ENCODE measurements around the gene YARS1.

YARS1 gene

GRCh38 chr1:32758795-32759430 is 58.2 kb downstream of the YARS1 start:
- in situ Hi-C loops (cut with MboI; ENCODE audit: low sequenced_read_pairs) = loop anchor here (5.0 kb wide), 1 partner anchor 52 kb away; no protein-coding TSS in a partner anchor
- no peak for DNase-seq (ENCODE audit: low spot score in 2 of 2)
- Histone ChIP-seq H3K4me1 (peaks cover 6% of the 10 kb centered on the region), H3K4me3 (no peak overlapping the region), H3K27me3 (ENCODE audit: low read depth) (no peaks in the 10 kb centered on the region), H3K9me3 (no peaks in the 10 kb centered on the region), H3K36me3 (replicated peaks) (no peaks in the 10 kb centered on the region)

GRCh38 chr1:32758177-32758794 is 58.9 kb downstream of the YARS1 start:
- Histone ChIP-seq H3K9me3 (no peaks in the 10 kb centered on the region), H3K4me3 (no peak overlapping the region), H3K36me3 (replicated peaks) (no peaks in the 10 kb centered on the region), H3K27me3 (ENCODE audit: low read depth) (no peaks in the 10 kb centered on the region), H3K4me1 (peaks cover 6% of the 10 kb centered on the region)
- DNase-seq (ENCODE audit: low spot score in 2 of 2) = no peak
- in situ Hi-C loops (cut with MboI; ENCODE audit: low sequenced_read_pairs) = loop anchor here (5.0 kb wide), 1 partner anchor 51 kb away; no protein-coding TSS in a partner anchor

- no peaks in the 10 kb centered on the region for H3K27me3 ChIP-seq (ENCODE audit: low read depth)
- peaks cover 6% of the 10 kb centered on the region for H3K4me1 ChIP-seq
- no peak overlapping the region for H3K4me3 ChIP-seq
- DNase-seq (ENCODE audit: low spot score in 2 of 2) = no peak
- in situ Hi-C loops (cut with MboI; ENCODE audit: low sequenced_read_pairs) = loop anchor here (5.0 kb wide), 1 partner anchor 50 kb away; no protein-coding TSS in a partner anchor
- H3K36me3 ChIP-seq (replicated peaks) = no peaks in the 10 kb centered on the region
- no peaks in the 10 kb centered on the region for H3K9me3 ChIP-seq
Measured at GRCh38 chr1:32757213-32757895, 59.8 kb downstream of the YARS1 start.

GRCh38 chr1:32755810-32756159 is 61.4 kb downstream of the YARS1 start:
- in situ Hi-C loops (cut with MboI; ENCODE audit: low sequenced_read_pairs) = loop anchor here (5.0 kb wide), 1 partner anchor 48 kb away; no protein-coding TSS in a partner anchor
- Histone ChIP-seq H3K36me3 (replicated peaks) (no peaks in the 10 kb centered on the region), H3K27me3 (ENCODE audit: low read depth) (no peaks in the 10 kb centered on the region), H3K4me1 (peaks cover 6% of the 10 kb centered on the region), H3K9me3 (no peaks in the 10 kb centered on the region), H3K4me3 (no peak overlapping the region)
- DNase-seq (ENCODE audit: low spot score in 2 of 2) = no peak

GRCh38 chr1:32755098-32755809 is 61.9 kb downstream of the YARS1 start:
- Histone ChIP-seq H3K4me3 (no peak overlapping the region), H3K4me1 (peaks cover 6% of the 10 kb centered on the region), H3K27me3 (ENCODE audit: low read depth) (no peaks in the 10 kb centered on the region)

GRCh38 chr1:32754317-32755097 is 62.7 kb downstream of the YARS1 start:
- in situ Hi-C loops (cut with MboI; ENCODE audit: low sequenced_read_pairs) = loop anchor here (5.0 kb wide), 1 partner anchor 47 kb away; no protein-coding TSS in a partner anchor
- Histone ChIP-seq H3K9me3 (no peaks in the 10 kb centered on the region), H3K36me3 (replicated peaks) (no peaks in the 10 kb centered on the region), H3K4me1 (peaks cover under 1% of the 10 kb centered on the region; the same call in 1 of the 2 replicates), H3K4me3 (no peak overlapping the region), H3K27me3 (ENCODE audit: low read depth) (no peaks in the 10 kb centered on the region)
- DNase-seq (ENCODE audit: low spot score in 2 of 2) = no peak

More at GRCh38 chr1:32755098-32755809, 61.9 kb downstream of the YARS1 start:
- Histone ChIP-seq H3K36me3 (replicated peaks) (no peaks in the 10 kb centered on the region), H3K9me3 (no peaks in the 10 kb centered on the region)
- in situ Hi-C loops (cut with MboI; ENCODE audit: low sequenced_read_pairs) = loop anchor here (5.0 kb wide), 1 partner anchor 48 kb away; no protein-coding TSS in a partner anchor
- no peak for DNase-seq (ENCODE audit: low spot score in 2 of 2)

- no peak overlapping the region for H3K4me3 ChIP-seq
- no peaks in the 10 kb centered on the region for H3K4me1 ChIP-seq
- DNase-seq (ENCODE audit: low spot score in 2 of 2) = no peak
- no peaks in the 10 kb centered on the region for H3K27me3 ChIP-seq (ENCODE audit: low read depth)
- no peaks in the 10 kb centered on the region for H3K36me3 ChIP-seq (replicated peaks)
- no peaks in the 10 kb centered on the region for H3K9me3 ChIP-seq
- in situ Hi-C loops (cut with MboI; ENCODE audit: low sequenced_read_pairs) = no loop called here
Measured at GRCh38 chr1:32753532-32754316, 63.4 kb downstream of the YARS1 start.

- Histone ChIP-seq H3K27me3 (ENCODE audit: low read depth) (no peaks in the 10 kb centered on the region), H3K36me3 (replicated peaks) (no peaks in the 10 kb centered on the region), H3K4me1 (no peaks in the 10 kb centered on the region), H3K4me3 (no peak overlapping the region), H3K9me3 (no peaks in the 10 kb centered on the region)
- no peak for DNase-seq (ENCODE audit: low spot score in 2 of 2)
- in situ Hi-C loops (cut with MboI; ENCODE audit: low sequenced_read_pairs) = no loop called here
Measured at GRCh38 chr1:32749771-32750170, 67.4 kb downstream of the YARS1 start.

- Histone ChIP-seq H3K9me3 (no peaks in the 10 kb centered on the region), H3K4me1 (no peaks in the 10 kb centered on the region), H3K27me3 (ENCODE audit: low read depth) (no peaks in the 10 kb centered on the region), H3K36me3 (replicated peaks) (no peaks in the 10 kb centered on the region), H3K4me3 (no peak overlapping the region)
- in situ Hi-C loops (cut with MboI; ENCODE audit: low sequenced_read_pairs) = no loop called here
- no peak for DNase-seq (ENCODE audit: low spot score in 2 of 2)
Measured at GRCh38 chr1:32749332-32749731, 67.8 kb downstream of the YARS1 start.

- no peaks in the 10 kb centered on the region for H3K27me3 ChIP-seq (ENCODE audit: low read depth)
- no peaks in the 10 kb centered on the region for H3K9me3 ChIP-seq
- in situ Hi-C loops (cut with MboI; ENCODE audit: low sequenced_read_pairs) = no loop called here
- no peaks in the 10 kb centered on the region for H3K36me3 ChIP-seq (replicated peaks)
- H3K4me3 ChIP-seq = no peak overlapping the region
- DNase-seq (ENCODE audit: low spot score in 2 of 2) = no peak
- no peaks in the 10 kb centered on the region for H3K4me1 ChIP-seq
Measured at GRCh38 chr1:32748926-32749325, 68.2 kb downstream of the YARS1 start.

GRCh38 chr1:32748348-32748747 is 68.8 kb downstream of the YARS1 start:
- in situ Hi-C loops (cut with MboI; ENCODE audit: low sequenced_read_pairs) = no loop called here
- DNase-seq (ENCODE audit: low spot score in 2 of 2) = no peak
- Histone ChIP-seq H3K4me3 (no peak overlapping the region), H3K9me3 (no peaks in the 10 kb centered on the region), H3K27me3 (ENCODE audit: low read depth) (no peaks in the 10 kb centered on the region), H3K36me3 (replicated peaks) (no peaks in the 10 kb centered on the region), H3K4me1 (no peaks in the 10 kb centered on the region; the same call in 1 of the 2 replicates)

- in situ Hi-C loops (cut with MboI; ENCODE audit: low sequenced_read_pairs) = no loop called here
- Histone ChIP-seq H3K27me3 (ENCODE audit: low read depth) (no peaks in the 10 kb centered on the region), H3K4me3 (no peak overlapping the region), H3K36me3 (replicated peaks) (no peaks in the 10 kb centered on the region), H3K4me1 (peaks cover 4% of the 10 kb centered on the region), H3K9me3 (no peaks in the 10 kb centered on the region)
- no peak for DNase-seq (ENCODE audit: low spot score in 2 of 2)
Measured at GRCh38 chr1:32746130-32746529, 71.0 kb downstream of the YARS1 start.
